Keratinocyte (primary cell): ENCODE measurements around the gene DLG5.

Experiments
- CTCF ChIP-seq, 3 experiments: IDR thresholded peaks in 1 of 3; conservative IDR thresholded peaks in 1 of 3; optimal IDR thresholded peaks in 1 of 3; 2 replicates in 2 of 3; 3 replicates in 1 of 3; pipeline versions ENCODE3 to v1.5.1; 2011; ENCODE audit warnings: low read length in 3 of 3, mild to moderate bottlenecking in 3 of 3, moderate library complexity in 2 of 3, control low read depth in 1 of 3, inconsistent platforms in 1 of 3; ENCODE audit not compliant: insufficient read depth in 2 of 3; ENCODE audit errors: extremely low read depth in 1 of 3
- EZH2 ChIP-seq: IDR thresholded peaks from one replicate; pipeline ENCODE4 v1.6.1; 2012; ENCODE audit warnings: inconsistent platforms, mild to moderate bottlenecking, low read length, moderate library complexity

GRCh38 chr10:77821551-77821950, 105.0 kb downstream of the DLG5 start:
- TF ChIP-seq CTCF (optimal IDR thresholded peaks at IDR 0.05 in 1 of 3, IDR thresholded peaks at IDR 0.05 in 1 of 3, conservative IDR thresholded peaks at IDR 0.05 in 1 of 3; ENCODE audit: extremely low read depth in 1 of 3, insufficient read depth in 2 of 3, low read length in 3 of 3) (no peak), EZH2 (no peak)
